DMS 273 (cell line): ENCODE data around the gene MAL.
A peak's percentile ranks its signal among the peaks of the same experiment; 100 is the strongest.

ENCODE experiments used
- DNase-seq: peaks from one replicate; lab custom pipeline; 2025; ENCODE audit not compliant: unreplicated experiment; lab: John Stamatoyannopoulos, UW

MAL gene

GRCh38 chr2:95025406-95026319 lies at the start of gene MAL:
TSS of gene MAL (plus strand) at chr2:95025708. CDS start at chr2:95025793, 85 bp downstream.
- peak; percentile 67 for DNase-seq

- DNase-seq: no peak
Observed at GRCh38 chr2:94977826-94978225, 47.7 kb upstream of the MAL start.

- no peak for DNase-seq
Observed at GRCh38 chr2:94978917-94979316, 46.6 kb upstream of the MAL start.

- no peak for DNase-seq
Observed at GRCh38 chr2:94979406-94980375, 45.8 kb upstream of the MAL start.

- no peak for DNase-seq
Observed at GRCh38 chr2:94980406-94980805, 45.1 kb upstream of the MAL start.

- DNase-seq: no peak
Observed at GRCh38 chr2:94982156-94982555, 43.4 kb upstream of the MAL start.

GRCh38 chr2:94982675-94983074 lies 42.8 kb upstream of the MAL start:
- no peak for DNase-seq

GRCh38 chr2:94984964-94985575 lies 40.4 kb upstream of the MAL start:
- no peak for DNase-seq

GRCh38 chr2:94985636-94986035 lies 39.9 kb upstream of the MAL start:
- no peak for DNase-seq

GRCh38 chr2:94986392-94986963 lies 39.0 kb upstream of the MAL start:
- peak; percentile 91 for DNase-seq

- DNase-seq: no peak
Observed at GRCh38 chr2:94987074-94988020, 38.2 kb upstream of the MAL start.

- no peak for DNase-seq
Observed at GRCh38 chr2:94990956-94991355, 34.6 kb upstream of the MAL start.

- no peak for DNase-seq
Observed at GRCh38 chr2:94992360-94992759, 33.1 kb upstream of the MAL start.

- no peak for DNase-seq
Observed at GRCh38 chr2:94993176-94994062, 32.1 kb upstream of the MAL start.

- no peak for DNase-seq
Observed at GRCh38 chr2:94994063-94994913, 31.2 kb upstream of the MAL start.

GRCh38 chr2:94994914-94995552 lies 30.5 kb upstream of the MAL start:
- no peak for DNase-seq

- no peak for DNase-seq
Observed at GRCh38 chr2:94995553-94996304, 29.8 kb upstream of the MAL start.
